ENCODE results near the gene GBA2.

The GBA2 gene

GRCh38 chr9:35717132-35717870, 31.7 kb downstream of the GBA2 start:
- no peak for DNase-seq (ENCODE audit: low spot score)
- no peak for FAIRE-seq

DNA sequence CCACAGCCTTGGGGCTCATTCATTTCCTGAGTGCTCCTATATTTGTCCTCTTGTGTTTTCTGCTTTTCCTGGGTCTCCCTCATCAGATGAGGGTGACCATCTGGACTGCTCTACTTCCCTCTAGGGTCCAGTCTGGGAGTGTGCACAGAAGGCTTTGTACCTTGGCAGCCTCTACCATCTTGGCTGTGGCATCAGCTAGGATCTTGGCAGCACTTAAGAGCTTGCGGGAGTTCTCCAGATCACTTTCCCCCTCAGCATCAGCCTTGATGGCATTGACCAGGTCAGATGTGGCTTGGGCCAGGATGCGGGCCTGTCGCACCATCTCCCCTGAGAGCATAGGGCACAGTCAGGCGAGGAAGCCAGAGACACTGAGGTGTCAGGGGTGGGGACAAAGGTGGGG, 32.8 kb downstream of the GBA2 start:
- no peak for DNase-seq (ENCODE audit: low spot score)
- no peak for FAIRE-seq

GRCh38 chr9:35714579-35715252, 34.3 kb downstream of the GBA2 start:
- FAIRE-seq, result no peak
- DNase-seq (ENCODE audit: low spot score), result no peak

GRCh38 chr9:35714123-35714522, 34.9 kb downstream of the GBA2 start:
- no peak for DNase-seq (ENCODE audit: low spot score)
- FAIRE-seq, result no peak

- FAIRE-seq (no peak), DNase-seq (ENCODE audit: low spot score) (no peak)
These were observed 35.5 kb downstream of the GBA2 start for GRCh38 chr9:35713578-35713977.

DNA sequence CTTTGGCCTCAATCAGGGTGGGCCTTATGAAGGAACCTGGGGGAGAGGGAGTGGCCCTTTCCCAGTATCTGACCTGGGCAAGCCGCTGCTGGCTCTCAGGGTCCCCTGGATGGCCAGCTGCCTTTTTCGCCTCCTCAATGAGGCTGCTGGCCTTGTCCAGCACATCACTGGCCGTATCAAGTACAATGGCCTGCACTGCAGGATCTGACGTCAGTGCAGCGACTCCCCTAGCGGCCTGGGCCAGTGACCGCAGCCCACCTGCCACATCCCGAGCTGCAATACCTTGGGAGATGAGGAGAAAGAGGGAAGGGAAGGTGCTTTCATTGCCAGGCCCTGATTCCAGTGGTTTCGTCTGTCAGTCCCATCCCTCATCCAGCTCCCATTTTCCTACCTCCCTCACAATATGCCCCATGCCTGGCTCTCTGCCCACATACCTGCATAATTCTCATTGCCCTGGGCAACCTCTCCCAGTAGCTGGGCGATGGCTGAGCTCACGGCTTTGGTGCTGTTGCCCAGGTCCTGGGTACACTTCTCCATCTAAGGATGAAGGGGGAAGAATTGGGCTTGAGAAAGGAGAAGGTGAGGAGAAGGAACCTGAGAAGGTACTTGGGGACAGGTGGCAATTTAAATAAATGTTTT, 36.1 kb downstream of the GBA2 start:
- FAIRE-seq (no peak), DNase-seq (ENCODE audit: low spot score) (no peak)

- no peak for DNase-seq (ENCODE audit: low spot score)
- FAIRE-seq, result no peak
These were observed 37.3 kb downstream of the GBA2 start for GRCh38 chr9:35711501-35712428.

- FAIRE-seq, result no peak
- DNase-seq (ENCODE audit: low spot score), result no peak
These were observed 38.1 kb downstream of the GBA2 start for GRCh38 chr9:35710818-35711500.

DNA sequence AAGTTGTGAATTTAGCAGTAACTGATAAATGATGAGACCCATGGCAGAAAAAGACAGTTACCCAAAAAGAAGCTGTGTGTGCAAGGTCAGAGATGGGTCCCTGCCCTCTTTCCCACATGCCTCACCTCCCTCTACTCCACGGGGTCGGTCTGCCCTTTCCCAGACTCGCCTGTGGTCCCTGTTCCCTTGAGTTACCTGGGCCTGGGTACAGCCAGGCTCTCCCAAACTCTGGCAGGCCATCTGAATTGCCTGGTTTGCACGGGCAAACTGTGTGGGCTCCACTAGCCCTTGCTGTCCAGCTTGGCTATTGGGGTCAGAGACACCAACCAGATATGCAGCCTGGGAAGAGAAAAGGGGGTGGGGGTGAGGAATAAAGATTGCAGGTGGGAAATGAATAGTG, 40.9 kb downstream of the GBA2 start:
- FAIRE-seq (no peak), DNase-seq (ENCODE audit: low spot score) (no peak)

- FAIRE-seq (no peak), DNase-seq (ENCODE audit: low spot score) (no peak)
These were observed 42.1 kb downstream of the GBA2 start for GRCh38 chr9:35706951-35707350.

DNA sequence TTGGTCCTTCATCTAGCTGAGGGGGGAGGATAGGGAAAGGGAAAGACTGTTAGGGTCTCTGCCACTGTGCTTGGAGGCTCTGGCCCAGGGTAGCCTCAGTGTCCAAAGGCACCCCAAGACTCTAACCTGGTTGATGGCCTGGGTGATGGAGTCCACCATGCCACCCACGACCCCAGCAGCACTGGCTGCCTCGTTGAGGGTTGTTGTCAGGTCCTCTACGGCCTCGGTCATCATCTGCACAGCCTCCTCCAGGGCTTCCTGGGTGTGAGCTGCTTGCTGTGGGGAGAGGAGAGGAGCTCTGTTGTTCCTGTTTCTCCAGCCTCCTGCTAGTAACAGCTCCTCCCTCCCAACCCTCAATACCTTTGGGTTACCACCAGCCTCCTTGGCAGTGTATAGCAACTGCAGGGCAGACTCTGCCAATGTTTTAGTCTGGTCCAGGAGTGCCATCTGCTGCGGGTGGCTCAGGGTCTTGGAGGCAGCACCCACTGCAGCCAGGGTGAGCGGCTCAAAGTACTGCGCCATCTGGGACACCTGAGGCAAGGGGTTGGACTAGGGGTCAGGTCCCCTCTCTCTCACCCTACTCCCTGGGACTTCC, 43.1 kb downstream of the GBA2 start:
- FAIRE-seq, result no peak
- no peak for DNase-seq (ENCODE audit: low spot score)

GRCh38 chr9:35705372-35705771, 43.7 kb downstream of the GBA2 start:
- FAIRE-seq (no peak), DNase-seq (ENCODE audit: low spot score) (no peak)

GRCh38 chr9:35703906-35704672, 44.9 kb downstream of the GBA2 start:
- FAIRE-seq (no peak), DNase-seq (ENCODE audit: low spot score) (no peak)

GRCh38 chr9:35702696-35703095, 46.3 kb downstream of the GBA2 start:
- DNase-seq (ENCODE audit: low spot score) (no peak), FAIRE-seq (no peak)

DNA sequence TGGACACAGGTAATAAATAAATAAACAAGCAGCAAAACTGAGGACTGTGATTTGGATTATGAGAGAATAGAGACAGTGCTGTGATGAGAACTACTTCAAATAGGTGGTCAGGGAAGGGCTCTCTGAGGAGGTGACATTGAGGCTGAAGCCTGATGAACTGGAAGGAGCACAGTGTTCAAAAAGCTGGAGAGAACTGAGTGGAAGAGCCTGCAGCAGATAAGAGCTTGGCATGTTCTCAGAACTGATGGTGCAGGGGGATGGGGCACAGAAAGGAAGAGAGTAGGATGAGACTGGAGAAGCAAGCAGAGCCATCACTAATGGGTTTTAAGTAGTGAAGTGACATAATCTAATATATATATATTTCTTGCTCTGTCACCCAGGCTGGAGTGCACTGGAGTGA, 48.1 kb downstream of the GBA2 start:
- FAIRE-seq, result no peak
- DNase-seq (ENCODE audit: low spot score), result no peak

DNA sequence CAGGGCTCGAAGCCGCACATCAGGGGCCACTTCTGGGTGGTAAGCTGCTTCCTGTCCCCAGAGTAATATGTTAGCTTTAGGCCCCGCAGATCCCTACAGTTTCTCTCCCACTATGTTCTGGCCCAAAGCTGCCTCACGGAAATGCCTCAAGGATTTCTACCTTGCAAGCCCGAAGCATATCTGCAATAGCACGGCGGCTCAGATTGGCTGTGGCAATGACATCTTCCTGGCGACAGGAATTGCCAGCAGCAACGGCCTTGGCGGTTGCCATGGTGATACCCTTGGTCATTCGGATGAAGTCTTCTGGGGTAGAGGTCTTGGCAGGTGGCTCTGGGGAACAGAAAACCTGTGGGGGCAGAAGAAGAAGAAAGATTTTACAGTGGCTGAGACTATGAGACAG, 49.0 kb downstream of the GBA2 start:
- DNase-seq (ENCODE audit: low spot score), result no peak
- FAIRE-seq, result no peak

GRCh38 chr9:35698231-35698630, 50.8 kb downstream of the GBA2 start:
- FAIRE-seq (no peak), DNase-seq (ENCODE audit: low spot score) (no peak)

GRCh38 chr9:35697486-35697885, 51.5 kb downstream of the GBA2 start:
- FAIRE-seq (no peak), DNase-seq (ENCODE audit: low spot score) (no peak)

DNA sequence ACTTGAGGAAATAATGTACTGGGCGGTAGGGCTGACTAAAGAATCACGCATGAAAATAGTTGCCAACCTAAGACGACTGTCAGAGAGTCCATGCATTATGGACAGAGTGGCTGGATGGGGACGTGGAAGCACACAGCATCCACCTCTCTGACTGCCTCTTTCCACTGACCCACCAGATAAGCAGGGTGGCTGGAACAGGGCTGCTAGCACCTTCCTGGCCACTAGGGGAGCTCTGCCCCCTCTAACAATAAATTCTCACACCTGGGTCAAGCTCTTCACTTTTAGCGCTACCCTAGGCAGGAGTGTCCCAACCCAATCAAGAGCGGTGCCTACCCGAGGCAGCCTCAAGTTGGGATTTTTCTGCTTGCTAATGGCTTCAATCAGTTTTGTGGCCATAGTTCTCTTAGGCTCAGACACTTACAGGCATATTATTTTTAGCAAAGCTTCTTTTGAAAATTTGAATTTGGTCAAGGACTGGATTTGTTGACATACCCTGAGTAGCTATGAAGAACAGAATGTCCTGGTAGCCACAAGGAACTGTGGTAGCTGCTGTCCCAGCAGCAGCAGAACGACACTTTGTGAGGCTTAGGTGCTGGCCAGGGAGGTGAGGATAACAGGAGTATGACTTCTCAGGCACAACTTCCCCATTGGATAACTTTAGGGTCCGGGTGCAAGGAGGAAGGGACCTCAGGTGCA, 52.4 kb downstream of the GBA2 start:
- peak; percentile 29 for DNase-seq (ENCODE audit: low spot score)
- FAIRE-seq, result no peak

All from RCC 7860 (cell line).